HepG2 (cell line): ENCODE data around the gene TLK1. TPM values are rescaled to one million over a fixed set of nuclear protein-coding genes. Genes with fewer than 3 reads are reported as not detected.

ENCODE experiments used
- CEBPG ChIP-seq: IDR thresholded peaks from 2 replicates; pipeline ENCODE4 v1.6.1; 2016
- DMAP1 ChIP-seq: IDR thresholded peaks from 2 replicates; pipeline ENCODE4 v1.6.1; 2016
- HOXA3 ChIP-seq: sonication (generic); formaldehyde crosslinking; IDR thresholded peaks from 2 replicates; pipeline ENCODE4 v1.5.0; 2020; ENCODE audit warnings: missing genetic modification reagents
- KLF13 ChIP-seq: sonication (generic); formaldehyde crosslinking; IDR thresholded peaks from 2 replicates; pipeline ENCODE4 v1.4.0; 2020; ENCODE audit warnings: mild to moderate bottlenecking, missing genetic modification reagents
- MXD4 ChIP-seq: IDR thresholded peaks from 2 replicates; pipeline ENCODE4 v1.6.1; 2016; ENCODE audit warnings: mild to moderate bottlenecking, missing biosample characterization, missing genetic modification reagents
- MXI1 ChIP-seq: IDR thresholded peaks from 3 replicates; pipeline ENCODE4 v1.6.1; 2012; ENCODE audit warnings: low read depth, low read length, inconsistent platforms, borderline replicate concordance
- POLR2AphosphoS5 ChIP-seq: IDR thresholded peaks from 2 replicates; pipeline ENCODE4 v1.6.1; 2012; ENCODE audit warnings: low read depth, low read length
- POLR2G ChIP-seq: fragments of 200-400 bp; formaldehyde crosslinking; IDR thresholded peaks from 2 replicates; pipeline ENCODE4 v1.6.1; 2018; ENCODE audit warnings: mild to moderate bottlenecking, low read depth, low read length, moderate library complexity
- RAD51 ChIP-seq: fragments of 450-650 bp; IDR thresholded peaks from 2 replicates; pipeline ENCODE4 v1.6.1; 2016; ENCODE audit warnings: borderline replicate concordance
- RBAK ChIP-seq: sonication (generic); formaldehyde crosslinking; IDR thresholded peaks from 2 replicates; pipeline ENCODE4 v1.5.1; 2020; ENCODE audit warnings: mild to moderate bottlenecking, missing genetic modification reagents
- RXRA ChIP-seq: sonication (generic); formaldehyde crosslinking; IDR thresholded peaks from 2 replicates; pipeline ENCODE4 v1.5.1; 2020; ENCODE audit warnings: missing genetic modification reagents
- XBP1 ChIP-seq: sonication (generic); formaldehyde crosslinking; IDR thresholded peaks from 2 replicates; pipeline ENCODE4 v1.5.0; 2020; ENCODE audit warnings: missing genetic modification reagents
- ZFP62 ChIP-seq: sonication (generic); formaldehyde crosslinking; IDR thresholded peaks from 2 replicates; pipeline ENCODE4 v1.4.0; 2020; ENCODE audit warnings: missing genetic modification reagents
- ZNF138 ChIP-seq: sonication (generic); formaldehyde crosslinking; IDR thresholded peaks from 2 replicates; pipeline ENCODE4 v1.5.0; 2020; ENCODE audit warnings: mild to moderate bottlenecking, low read depth, missing genetic modification reagents
- ZNF441 ChIP-seq: sonication (generic); formaldehyde crosslinking; IDR thresholded peaks from 2 replicates; pipeline ENCODE4 v1.7.0; 2021; ENCODE audit warnings: missing genetic modification reagents, borderline replicate concordance
- ZNF496 ChIP-seq: sonication (generic); formaldehyde crosslinking; IDR thresholded peaks from 2 replicates; pipeline ENCODE4 v1.8.1; 2023; ENCODE audit warnings: mild to moderate bottlenecking, moderate library complexity, missing genetic modification reagents; ENCODE audit not compliant: insufficient replicate concordance
- ZNF672 ChIP-seq: sonication (generic); formaldehyde crosslinking; IDR thresholded peaks from 2 replicates; pipeline ENCODE4 v1.8.1; 2022; ENCODE audit warnings: missing genetic modification reagents
- polyA plus RNA-seq, 8 experiments: library from polyadenylated mRNA; depleted of rRNA in 3 of 8; stranded (reverse) in 7 of 8; unstranded in 1 of 8; fragments of >200 nt; fragmentation: Illumina TruSeq in 4 of 8; extraction: Trizol in 4 of 8; gene quantifications; 2 replicates each; pipeline versions ENCODE4 v1.2.1 to v1.2.3, GENCODE V29; 2011 to 2016; ENCODE audit warnings: low read depth in 4 of 8, missing spikeins in 1 of 8, mixed read lengths in 1 of 8; ENCODE audit not compliant: insufficient read depth in 1 of 8
- total RNA-seq, 5 experiments: library from RNA; depleted of rRNA; stranded (reverse); fragments of >200 nt; fragmentation: Illumina TruSeq; extraction: Trizol; gene quantifications; 2 replicates each; pipeline ENCODE4 v1.2.3, GENCODE V29; 2016; ENCODE audit warnings: low read depth in 1 of 5
- TF ChIP-seq, protein P1 (sequence below): sonication (generic); formaldehyde crosslinking; IDR thresholded peaks from 2 replicates; pipeline ENCODE4 v1.9.0; 2021; ENCODE audit warnings: missing genetic modification reagents, borderline replicate concordance
- TF ChIP-seq, protein P2 (sequence below): sonication (generic); formaldehyde crosslinking; IDR thresholded peaks from 2 replicates; pipeline ENCODE4 v1.4.0; 2020; ENCODE audit warnings: missing genetic modification reagents
- TF ChIP-seq, protein P3 (sequence below): sonication (generic); formaldehyde crosslinking; IDR thresholded peaks from 2 replicates; pipeline ENCODE4 v1.9.0; 2021; ENCODE audit warnings: mild to moderate bottlenecking, missing genetic modification reagents

TLK1 gene
- total and polyA plus RNA-seq, 2 of the 13 experiments (the other 11 are each of a cell fraction or from before 2014, with no cell fraction given): 16.8 to 28.7 TPM

DNA sequence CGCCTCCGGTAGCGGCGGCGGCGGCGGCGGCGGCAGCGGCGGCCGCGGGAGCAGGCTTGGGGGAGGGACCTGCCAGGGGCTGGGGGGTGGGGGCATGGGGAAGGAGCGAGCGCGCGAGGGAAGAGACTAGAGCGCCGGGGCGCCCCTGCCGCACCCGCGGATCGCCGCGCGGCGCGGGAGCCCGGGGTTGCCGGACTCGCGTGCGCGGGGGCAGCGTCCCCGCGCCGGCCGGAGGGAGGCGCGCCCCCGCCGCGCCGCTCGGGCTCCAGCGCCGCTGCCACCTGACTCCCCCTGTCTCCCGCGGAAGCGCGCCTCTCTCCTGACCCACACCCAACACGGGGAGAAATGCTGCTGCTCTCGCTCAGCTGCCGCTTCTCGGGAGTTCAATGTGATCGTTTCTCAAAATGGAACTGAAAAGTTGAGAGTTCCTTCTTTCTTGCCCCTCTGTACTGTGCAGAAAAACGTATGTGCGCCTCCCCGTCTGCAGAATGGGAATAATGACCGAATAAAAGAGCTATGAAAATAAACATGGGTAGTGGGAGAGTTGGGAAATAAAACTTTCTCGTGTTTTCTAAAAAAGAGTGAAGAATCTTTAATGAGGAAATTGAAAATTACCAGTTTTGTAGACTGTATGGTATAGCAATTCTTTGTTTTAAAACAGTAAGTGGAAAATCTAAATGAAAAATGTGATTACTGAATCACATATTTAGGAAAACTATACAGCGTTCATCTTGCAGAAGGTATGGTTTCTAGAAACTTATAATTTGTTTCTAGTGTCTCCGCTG, 455 bp upstream of the TLK1 start (continued):
- TF ChIP-seq RBAK (CRISPR knock-in tag) (no peak), DMAP1 (CRISPR knock-in tag) (peak; percentile 27; the same call in 1 of the 2 replicates), ZNF138 (CRISPR knock-in tag) (no peak), ZNF441 (CRISPR knock-in tag) (no peak), ZFP62 (no peak), CEBPG (0 out of 2 replicates have a peak, but pooled peaks have one; percentile 4), KLF13 (CRISPR knock-in tag) (no peak), POLR2AphosphoS5 (peak; percentile 59), ZNF672 (CRISPR knock-in tag) (no peak), MXD4 (CRISPR knock-in tag) (peak; percentile 25; the same call in 1 of the 2 replicates), ZNF496 (CRISPR knock-in tag) (no peak), HOXA3 (CRISPR knock-in tag) (no peak; the same call in 1 of the 2 replicates), RAD51 (no peak), XBP1 (CRISPR knock-in tag) (0 out of 2 replicates have a peak, but pooled peaks have one; percentile 49), POLR2G (peak; percentile 50; the same call in 1 of the 2 replicates), RXRA (CRISPR knock-in tag) (no peak), MXI1 (peak; percentile 41; the same call in 1 of the 3 replicates)
- TF ChIP-seq, protein P1, sequence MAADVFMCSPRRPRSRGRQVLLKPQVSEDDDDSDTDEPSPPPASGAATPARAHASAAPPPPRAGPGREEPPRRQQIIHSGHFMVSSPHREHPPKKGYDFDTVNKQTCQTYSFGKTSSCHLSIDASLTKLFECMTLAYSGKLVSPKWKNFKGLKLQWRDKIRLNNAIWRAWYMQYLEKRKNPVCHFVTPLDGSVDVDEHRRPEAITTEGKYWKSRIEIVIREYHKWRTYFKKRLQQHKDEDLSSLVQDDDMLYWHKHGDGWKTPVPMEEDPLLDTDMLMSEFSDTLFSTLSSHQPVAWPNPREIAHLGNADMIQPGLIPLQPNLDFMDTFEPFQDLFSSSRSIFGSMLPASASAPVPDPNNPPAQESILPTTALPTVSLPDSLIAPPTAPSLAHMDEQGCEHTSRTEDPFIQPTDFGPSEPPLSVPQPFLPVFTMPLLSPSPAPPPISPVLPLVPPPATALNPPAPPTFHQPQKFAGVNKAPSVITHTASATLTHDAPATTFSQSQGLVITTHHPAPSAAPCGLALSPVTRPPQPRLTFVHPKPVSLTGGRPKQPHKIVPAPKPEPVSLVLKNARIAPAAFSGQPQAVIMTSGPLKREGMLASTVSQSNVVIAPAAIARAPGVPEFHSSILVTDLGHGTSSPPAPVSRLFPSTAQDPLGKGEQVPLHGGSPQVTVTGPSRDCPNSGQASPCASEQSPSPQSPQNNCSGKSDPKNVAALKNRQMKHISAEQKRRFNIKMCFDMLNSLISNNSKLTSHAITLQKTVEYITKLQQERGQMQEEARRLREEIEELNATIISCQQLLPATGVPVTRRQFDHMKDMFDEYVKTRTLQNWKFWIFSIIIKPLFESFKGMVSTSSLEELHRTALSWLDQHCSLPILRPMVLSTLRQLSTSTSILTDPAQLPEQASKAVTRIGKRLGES: 0 out of 2 replicates have a peak, but pooled peaks have one; percentile 26
- TF ChIP-seq, protein P2, sequence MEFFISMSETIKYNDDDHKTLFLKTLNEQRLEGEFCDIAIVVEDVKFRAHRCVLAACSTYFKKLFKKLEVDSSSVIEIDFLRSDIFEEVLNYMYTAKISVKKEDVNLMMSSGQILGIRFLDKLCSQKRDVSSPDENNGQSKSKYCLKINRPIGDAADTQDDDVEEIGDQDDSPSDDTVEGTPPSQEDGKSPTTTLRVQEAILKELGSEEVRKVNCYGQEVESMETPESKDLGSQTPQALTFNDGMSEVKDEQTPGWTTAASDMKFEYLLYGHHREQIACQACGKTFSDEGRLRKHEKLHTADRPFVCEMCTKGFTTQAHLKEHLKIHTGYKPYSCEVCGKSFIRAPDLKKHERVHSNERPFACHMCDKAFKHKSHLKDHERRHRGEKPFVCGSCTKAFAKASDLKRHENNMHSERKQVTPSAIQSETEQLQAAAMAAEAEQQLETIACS (CRISPR knock-in tag): peak; percentile 90
- TF ChIP-seq, protein P3, sequence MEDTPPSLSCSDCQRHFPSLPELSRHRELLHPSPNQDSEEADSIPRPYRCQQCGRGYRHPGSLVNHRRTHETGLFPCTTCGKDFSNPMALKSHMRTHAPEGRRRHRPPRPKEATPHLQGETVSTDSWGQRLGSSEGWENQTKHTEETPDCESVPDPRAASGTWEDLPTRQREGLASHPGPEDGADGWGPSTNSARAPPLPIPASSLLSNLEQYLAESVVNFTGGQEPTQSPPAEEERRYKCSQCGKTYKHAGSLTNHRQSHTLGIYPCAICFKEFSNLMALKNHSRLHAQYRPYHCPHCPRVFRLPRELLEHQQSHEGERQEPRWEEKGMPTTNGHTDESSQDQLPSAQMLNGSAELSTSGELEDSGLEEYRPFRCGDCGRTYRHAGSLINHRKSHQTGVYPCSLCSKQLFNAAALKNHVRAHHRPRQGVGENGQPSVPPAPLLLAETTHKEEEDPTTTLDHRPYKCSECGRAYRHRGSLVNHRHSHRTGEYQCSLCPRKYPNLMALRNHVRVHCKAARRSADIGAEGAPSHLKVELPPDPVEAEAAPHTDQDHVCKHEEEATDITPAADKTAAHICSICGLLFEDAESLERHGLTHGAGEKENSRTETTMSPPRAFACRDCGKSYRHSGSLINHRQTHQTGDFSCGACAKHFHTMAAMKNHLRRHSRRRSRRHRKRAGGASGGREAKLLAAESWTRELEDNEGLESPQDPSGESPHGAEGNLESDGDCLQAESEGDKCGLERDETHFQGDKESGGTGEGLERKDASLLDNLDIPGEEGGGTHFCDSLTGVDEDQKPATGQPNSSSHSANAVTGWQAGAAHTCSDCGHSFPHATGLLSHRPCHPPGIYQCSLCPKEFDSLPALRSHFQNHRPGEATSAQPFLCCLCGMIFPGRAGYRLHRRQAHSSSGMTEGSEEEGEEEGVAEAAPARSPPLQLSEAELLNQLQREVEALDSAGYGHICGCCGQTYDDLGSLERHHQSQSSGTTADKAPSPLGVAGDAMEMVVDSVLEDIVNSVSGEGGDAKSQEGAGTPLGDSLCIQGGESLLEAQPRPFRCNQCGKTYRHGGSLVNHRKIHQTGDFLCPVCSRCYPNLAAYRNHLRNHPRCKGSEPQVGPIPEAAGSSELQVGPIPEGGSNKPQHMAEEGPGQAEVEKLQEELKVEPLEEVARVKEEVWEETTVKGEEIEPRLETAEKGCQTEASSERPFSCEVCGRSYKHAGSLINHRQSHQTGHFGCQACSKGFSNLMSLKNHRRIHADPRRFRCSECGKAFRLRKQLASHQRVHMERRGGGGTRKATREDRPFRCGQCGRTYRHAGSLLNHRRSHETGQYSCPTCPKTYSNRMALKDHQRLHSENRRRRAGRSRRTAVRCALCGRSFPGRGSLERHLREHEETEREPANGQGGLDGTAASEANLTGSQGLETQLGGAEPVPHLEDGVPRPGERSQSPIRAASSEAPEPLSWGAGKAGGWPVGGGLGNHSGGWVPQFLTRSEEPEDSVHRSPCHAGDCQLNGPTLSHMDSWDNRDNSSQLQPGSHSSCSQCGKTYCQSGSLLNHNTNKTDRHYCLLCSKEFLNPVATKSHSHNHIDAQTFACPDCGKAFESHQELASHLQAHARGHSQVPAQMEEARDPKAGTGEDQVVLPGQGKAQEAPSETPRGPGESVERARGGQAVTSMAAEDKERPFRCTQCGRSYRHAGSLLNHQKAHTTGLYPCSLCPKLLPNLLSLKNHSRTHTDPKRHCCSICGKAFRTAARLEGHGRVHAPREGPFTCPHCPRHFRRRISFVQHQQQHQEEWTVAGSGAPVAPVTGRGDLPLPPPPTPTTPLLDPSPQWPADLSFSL (CRISPR knock-in tag): no peak
